GM23338 (cell line): ENCODE results near the gene YIF1A.

ENCODE experiments used
- CTCF ChIP-seq, 2 experiments: fragments of 200-600 bp in 1 of 2; sonication (generic) in 1 of 2; conservative IDR thresholded peaks; 2 replicates each; pipeline versions ENCODE4 v1.5.1 to v1.6.1; 2016 to 2017; ENCODE audit warnings: antibody characterized with exemption in 2 of 2, low read depth in 2 of 2, mild to moderate bottlenecking in 2 of 2, moderate library complexity in 1 of 2
- EZH2 ChIP-seq: fragments of 200-600 bp; sonication (generic); IDR thresholded peaks from one replicate; pipeline ENCODE4 v1.8.0; 2017; ENCODE audit warnings: antibody characterized with exemption, mild to moderate bottlenecking, low read depth; ENCODE audit not compliant: unreplicated experiment
- POLR2AphosphoS5 ChIP-seq: IDR thresholded peaks from 2 replicates; pipeline ENCODE4 v1.6.1; 2016; ENCODE audit warnings: antibody characterized with exemption, low read depth
- TF ChIP-seq, protein P1 (sequence below): IDR thresholded peaks from one replicate; pipeline ENCODE4 v1.6.1; 2018; ENCODE audit warnings: antibody characterized with exemption; ENCODE audit not compliant: unreplicated experiment

- no peak for TF ChIP-seq CTCF (conservative IDR thresholded peaks at IDR 0.05; ENCODE audit: low read depth in 2 of 2)
- TF ChIP-seq EZH2 = no peak
- TF ChIP-seq, protein P1, sequence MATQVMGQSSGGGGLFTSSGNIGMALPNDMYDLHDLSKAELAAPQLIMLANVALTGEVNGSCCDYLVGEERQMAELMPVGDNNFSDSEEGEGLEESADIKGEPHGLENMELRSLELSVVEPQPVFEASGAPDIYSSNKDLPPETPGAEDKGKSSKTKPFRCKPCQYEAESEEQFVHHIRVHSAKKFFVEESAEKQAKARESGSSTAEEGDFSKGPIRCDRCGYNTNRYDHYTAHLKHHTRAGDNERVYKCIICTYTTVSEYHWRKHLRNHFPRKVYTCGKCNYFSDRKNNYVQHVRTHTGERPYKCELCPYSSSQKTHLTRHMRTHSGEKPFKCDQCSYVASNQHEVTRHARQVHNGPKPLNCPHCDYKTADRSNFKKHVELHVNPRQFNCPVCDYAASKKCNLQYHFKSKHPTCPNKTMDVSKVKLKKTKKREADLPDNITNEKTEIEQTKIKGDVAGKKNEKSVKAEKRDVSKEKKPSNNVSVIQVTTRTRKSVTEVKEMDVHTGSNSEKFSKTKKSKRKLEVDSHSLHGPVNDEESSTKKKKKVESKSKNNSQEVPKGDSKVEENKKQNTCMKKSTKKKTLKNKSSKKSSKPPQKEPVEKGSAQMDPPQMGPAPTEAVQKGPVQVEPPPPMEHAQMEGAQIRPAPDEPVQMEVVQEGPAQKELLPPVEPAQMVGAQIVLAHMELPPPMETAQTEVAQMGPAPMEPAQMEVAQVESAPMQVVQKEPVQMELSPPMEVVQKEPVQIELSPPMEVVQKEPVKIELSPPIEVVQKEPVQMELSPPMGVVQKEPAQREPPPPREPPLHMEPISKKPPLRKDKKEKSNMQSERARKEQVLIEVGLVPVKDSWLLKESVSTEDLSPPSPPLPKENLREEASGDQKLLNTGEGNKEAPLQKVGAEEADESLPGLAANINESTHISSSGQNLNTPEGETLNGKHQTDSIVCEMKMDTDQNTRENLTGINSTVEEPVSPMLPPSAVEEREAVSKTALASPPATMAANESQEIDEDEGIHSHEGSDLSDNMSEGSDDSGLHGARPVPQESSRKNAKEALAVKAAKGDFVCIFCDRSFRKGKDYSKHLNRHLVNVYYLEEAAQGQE = no peak
- TF ChIP-seq POLR2AphosphoS5 = no peak
Observed at GRCh38 chr11:66302656-66303055, 13.7 kb upstream of the YIF1A start.
